Upper lobe of right lung (tissue), 1 donor: ENCODE results near the gene IL21R. TPM values are rescaled to one million over a fixed set of nuclear protein-coding genes. Genes with fewer than 3 reads are reported as not detected.
"Not testable (repeated sequence)": the region's sequence is repeated elsewhere in the genome, so short reads cannot be mapped to it uniquely, and the experiment has no call there.

Experiments
- ATAC-seq: fragments of 200-7000 bp; cut with Tn5 transposase; one replicate; pipeline ENCODE4 v1.9.1; 2020; ENCODE audit warnings: mild to moderate bottlenecking, moderate library complexity
- DNase-seq: peaks from one replicate; pipeline ENCODE4 v3.0.0-alpha.2; 2020
- H3K27ac ChIP-seq: fragments of 200-600 bp; one replicate; pipeline ENCODE4 v1.8.0; 2022
- H3K27me3 ChIP-seq: fragments of 200-600 bp; one replicate; pipeline ENCODE4 v1.8.0; 2022; ENCODE audit warnings: mild to moderate bottlenecking
- H3K36me3 ChIP-seq: fragments of 200-600 bp; one replicate; pipeline ENCODE4 v1.8.0; 2022
- H3K4me1 ChIP-seq: fragments of 200-600 bp; one replicate; pipeline ENCODE4 v1.8.0; 2022
- H3K4me3 ChIP-seq: fragments of 200-600 bp; one replicate; pipeline ENCODE4 v1.8.0; 2022; ENCODE audit warnings: mild to moderate bottlenecking
- H3K9me3 ChIP-seq: fragments of 200-600 bp; one replicate; pipeline ENCODE4 v1.8.0; 2022
- intact Hi-C: fragments of 100-400 bp; cut with DNase I; formaldehyde crosslinking; loops from one replicate; pipeline ENCODE4 v1.11.0; 2022
- total RNA-seq: library from RNA; stranded (reverse); fragmentation: NEBNext Ultra II Directional; extraction: Animal tissue kit (Norgen Biotek cat#: 25700); gene quantifications from one replicate; pipeline ENCODE4 v1.2.1, GENCODE V29; 2021
- TF ChIP-seq, protein P1 (sequence below): fragments of 200-600 bp; IDR thresholded peaks from one replicate; pipeline ENCODE4 v1.8.0; 2022; ENCODE audit warnings: antibody characterized with exemption
- donor health status: DM: no; HTN: yes; CAD: no; lungs with severe emphysema.

IL21R gene
- total RNA-seq, 1 donor from 2014 or later: 3.9 TPM

DNA sequence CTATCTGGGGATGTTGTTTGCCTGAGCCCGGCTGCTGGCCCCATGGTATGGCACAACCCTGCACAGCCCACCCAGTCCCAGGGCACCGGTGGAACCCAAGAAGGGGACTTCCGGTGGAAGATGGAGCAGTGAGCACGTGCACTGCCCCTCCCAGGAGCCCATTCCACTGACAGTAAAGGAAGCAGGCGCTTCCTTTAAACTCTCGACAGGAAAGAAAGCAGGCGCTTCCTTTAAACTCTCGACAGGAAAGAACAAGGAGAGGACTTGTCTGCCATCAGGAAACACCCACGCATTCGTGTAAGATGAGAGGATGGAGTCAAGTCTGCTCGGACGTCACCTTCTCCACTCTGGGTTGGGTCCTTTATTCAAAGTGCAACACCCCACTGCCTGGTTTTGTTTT lies 53.7 kb downstream of the IL21R start:
- intact Hi-C loops: loop anchor here (10.0 kb wide), 3 partner anchors 81 to 301 kb away; no protein-coding TSS in a partner anchor
- TF ChIP-seq, protein P1, sequence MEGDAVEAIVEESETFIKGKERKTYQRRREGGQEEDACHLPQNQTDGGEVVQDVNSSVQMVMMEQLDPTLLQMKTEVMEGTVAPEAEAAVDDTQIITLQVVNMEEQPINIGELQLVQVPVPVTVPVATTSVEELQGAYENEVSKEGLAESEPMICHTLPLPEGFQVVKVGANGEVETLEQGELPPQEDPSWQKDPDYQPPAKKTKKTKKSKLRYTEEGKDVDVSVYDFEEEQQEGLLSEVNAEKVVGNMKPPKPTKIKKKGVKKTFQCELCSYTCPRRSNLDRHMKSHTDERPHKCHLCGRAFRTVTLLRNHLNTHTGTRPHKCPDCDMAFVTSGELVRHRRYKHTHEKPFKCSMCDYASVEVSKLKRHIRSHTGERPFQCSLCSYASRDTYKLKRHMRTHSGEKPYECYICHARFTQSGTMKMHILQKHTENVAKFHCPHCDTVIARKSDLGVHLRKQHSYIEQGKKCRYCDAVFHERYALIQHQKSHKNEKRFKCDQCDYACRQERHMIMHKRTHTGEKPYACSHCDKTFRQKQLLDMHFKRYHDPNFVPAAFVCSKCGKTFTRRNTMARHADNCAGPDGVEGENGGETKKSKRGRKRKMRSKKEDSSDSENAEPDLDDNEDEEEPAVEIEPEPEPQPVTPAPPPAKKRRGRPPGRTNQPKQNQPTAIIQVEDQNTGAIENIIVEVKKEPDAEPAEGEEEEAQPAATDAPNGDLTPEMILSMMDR: no peak
- Histone ChIP-seq H3K4me1 (peaks cover 16% of the 10 kb centered on the region), H3K9me3 (no peaks in the 10 kb centered on the region), H3K27me3 (no peaks in the 10 kb centered on the region), H3K36me3 (peaks cover 14% of the 10 kb centered on the region), H3K4me3 (no peak overlapping the region), H3K27ac (peak overlapping the region; percentile 37)
- peak; percentile 25 for ATAC-seq
- no peak for DNase-seq

DNA sequence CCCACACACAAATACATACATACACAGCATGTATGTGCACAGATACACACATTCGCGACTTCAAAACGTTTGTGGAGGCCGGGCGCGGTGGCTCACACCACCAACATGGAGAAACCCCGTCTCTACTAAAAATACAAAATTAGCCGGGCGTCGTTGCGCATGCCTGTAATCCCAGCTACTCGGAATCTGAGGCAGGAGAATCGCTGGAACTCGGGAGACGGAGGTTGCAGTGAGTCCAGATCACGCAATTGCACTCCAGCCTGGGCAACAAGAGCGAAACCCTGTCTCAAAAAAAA lies 55.6 kb downstream of the IL21R start:
- H3K27me3 ChIP-seq, H3K9me3 ChIP-seq, H3K4me3 ChIP-seq, ATAC-seq, H3K27ac ChIP-seq, DNase-seq: not testable (repeated sequence)
- intact Hi-C loops: loop anchor here (10.0 kb wide), 3 partner anchors 83 to 303 kb away; no protein-coding TSS in a partner anchor
- Histone ChIP-seq H3K4me1 (peaks cover 12% of the 10 kb centered on the region), H3K36me3 (peaks cover 33% of the 10 kb centered on the region)

DNA sequence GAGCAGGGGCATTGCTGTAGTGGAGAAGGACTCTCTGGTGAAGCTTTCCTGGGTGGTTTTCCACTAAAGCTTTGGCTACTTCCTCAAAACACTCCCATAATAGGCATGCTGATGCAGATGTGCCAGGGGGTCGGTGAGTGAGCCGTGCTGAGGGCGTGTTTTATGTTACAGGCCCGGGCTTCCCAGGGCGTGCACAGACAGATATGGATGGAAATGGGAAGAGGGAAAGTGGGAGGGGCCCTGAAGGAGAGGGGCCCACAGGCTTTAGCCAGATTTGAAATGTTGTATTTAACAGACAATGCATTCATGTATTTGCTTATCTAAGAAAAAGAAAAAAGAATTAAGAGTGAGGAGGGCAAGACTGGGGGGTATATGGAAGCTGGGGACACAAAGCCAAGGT lies 56.3 kb downstream of the IL21R start:
- TF ChIP-seq, protein P1: no peak
- no peak for ATAC-seq
- H3K4me1 ChIP-seq: peaks cover 12% of the 10 kb centered on the region
- H3K9me3 ChIP-seq: no peaks in the 10 kb centered on the region
- H3K27me3 ChIP-seq: no peaks in the 10 kb centered on the region
- H3K36me3 ChIP-seq: peaks cover 40% of the 10 kb centered on the region
- no peak overlapping the region for H3K27ac ChIP-seq
- intact Hi-C loops: loop anchor here (10.0 kb wide), 3 partner anchors 83 to 303 kb away; no protein-coding TSS in a partner anchor
- H3K4me3 ChIP-seq: no peak overlapping the region
- no peak for DNase-seq

DNA sequence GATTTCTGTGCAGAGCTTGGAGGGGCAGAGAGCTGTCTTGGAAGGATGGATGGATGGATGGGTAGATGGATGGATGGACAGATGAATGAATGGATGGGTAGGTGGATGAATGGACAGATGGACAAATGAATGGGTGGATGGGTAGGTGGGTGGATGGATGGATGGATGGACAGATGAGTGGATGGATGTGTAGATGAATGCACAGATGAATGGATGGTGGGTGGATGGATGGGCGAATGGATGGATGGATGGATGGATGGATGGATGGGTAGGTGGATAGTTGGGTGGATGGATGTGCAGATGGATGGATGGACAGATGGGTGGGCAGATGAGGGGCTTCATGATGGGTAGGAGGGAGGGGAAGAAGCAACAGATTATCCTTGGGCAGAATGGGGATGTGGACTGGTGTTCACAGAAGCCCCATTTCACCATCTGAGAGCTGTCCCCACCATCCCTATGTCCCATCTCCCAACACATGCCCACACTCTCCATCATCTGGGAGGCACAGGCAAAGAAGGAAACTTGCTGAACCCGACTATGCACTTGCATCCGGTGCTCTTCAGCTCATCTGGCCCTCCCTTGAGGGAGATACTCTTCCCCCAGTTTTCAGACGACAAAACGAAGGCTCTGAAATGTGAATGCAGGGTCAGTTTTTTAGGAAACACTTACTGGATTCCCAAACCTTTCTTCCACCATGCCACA lies 57.2 kb downstream of the IL21R start:
- TF ChIP-seq, protein P1: no peak
- no peak overlapping the region for H3K27ac ChIP-seq
- no peaks in the 10 kb centered on the region for H3K9me3 ChIP-seq
- no peak overlapping the region for H3K4me3 ChIP-seq
- no peak for DNase-seq
- H3K4me1 ChIP-seq: peaks cover 12% of the 10 kb centered on the region
- peaks cover 45% of the 10 kb centered on the region for H3K36me3 ChIP-seq
- no peak for ATAC-seq
- no peaks in the 10 kb centered on the region for H3K27me3 ChIP-seq
- intact Hi-C loops: loop anchor here (10.0 kb wide), 3 partner anchors 84 to 304 kb away; no protein-coding TSS in a partner anchor

DNA sequence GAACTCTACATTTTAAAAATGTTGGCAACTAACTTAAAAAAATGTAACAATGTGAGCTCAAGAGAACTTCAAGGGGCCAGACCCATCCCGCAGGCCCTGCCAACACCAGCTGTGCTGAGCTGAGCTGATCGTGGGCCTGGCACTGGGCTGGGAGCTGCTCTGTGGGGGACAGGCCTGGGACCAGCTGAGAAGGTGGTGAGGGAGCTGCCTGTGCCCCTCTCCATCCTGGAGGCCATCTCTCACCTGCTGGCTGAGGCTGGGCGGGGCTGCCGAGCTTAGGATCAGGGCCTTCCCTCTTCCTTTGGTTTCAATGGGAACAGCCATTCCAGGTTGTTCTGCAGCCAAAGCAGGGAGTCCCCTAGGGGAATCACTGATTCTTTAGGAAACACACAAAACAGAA lies 58.2 kb downstream of the IL21R start:
- H3K27me3 ChIP-seq: no peaks in the 10 kb centered on the region
- H3K36me3 ChIP-seq: peaks cover 56% of the 10 kb centered on the region
- no peak overlapping the region for H3K27ac ChIP-seq
- TF ChIP-seq, protein P1: no peak
- DNase-seq (no peak), ATAC-seq (no peak)
- no peak overlapping the region for H3K4me3 ChIP-seq
- H3K9me3 ChIP-seq: no peaks in the 10 kb centered on the region
- peaks cover 12% of the 10 kb centered on the region for H3K4me1 ChIP-seq
- intact Hi-C loops: no loop called here

DNA sequence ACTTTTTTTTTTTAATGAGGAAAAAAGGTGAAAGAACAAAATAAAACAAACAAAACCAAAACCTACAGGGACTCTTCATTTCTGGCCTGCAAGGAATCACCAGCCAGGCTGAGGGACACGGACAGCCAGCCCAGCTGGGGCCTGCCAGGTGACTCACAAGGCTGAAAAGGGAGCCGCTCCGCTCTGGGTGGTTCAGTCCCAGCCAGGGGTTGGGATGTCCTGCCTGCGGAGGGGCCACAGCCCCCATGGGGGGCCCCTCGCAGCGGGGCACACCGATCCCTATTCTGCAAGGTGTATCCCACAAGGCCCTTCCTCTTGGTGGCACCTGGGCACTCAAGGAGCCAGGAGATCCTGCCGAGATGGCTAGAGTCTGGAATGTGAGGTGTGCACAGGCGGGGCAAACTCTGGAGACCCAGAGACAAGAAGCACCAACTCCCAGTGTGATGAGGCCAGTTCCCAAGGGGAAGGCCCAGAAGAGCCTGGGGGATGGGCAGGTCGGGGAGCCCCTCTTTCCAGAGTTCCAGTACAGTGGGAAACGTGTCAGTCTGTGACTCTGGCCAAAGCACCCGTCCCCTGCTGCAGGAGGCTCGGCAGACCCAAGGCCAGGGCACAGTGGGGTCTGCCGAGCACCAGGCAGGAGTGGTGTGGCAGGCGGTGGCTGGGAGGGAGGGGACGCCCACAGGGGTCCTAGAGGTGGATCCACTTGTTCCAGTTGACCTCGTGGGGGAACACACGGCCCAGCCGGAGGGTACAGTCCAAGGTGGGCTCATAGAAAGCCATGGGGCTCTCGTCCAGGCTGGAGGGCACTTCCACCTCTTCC lies 58.9 kb downstream of the IL21R start:
- ATAC-seq (no peak), DNase-seq (no peak)
- intact Hi-C loops: no loop called here
- H3K36me3 ChIP-seq: peaks cover 62% of the 10 kb centered on the region
- H3K4me1 ChIP-seq: peaks cover 12% of the 10 kb centered on the region
- no peak overlapping the region for H3K4me3 ChIP-seq
- H3K27me3 ChIP-seq: no peaks in the 10 kb centered on the region
- H3K9me3 ChIP-seq: no peaks in the 10 kb centered on the region
- TF ChIP-seq, protein P1: no peak
- H3K27ac ChIP-seq: peak overlapping the region; percentile 3
